C4-2B (cell line): ENCODE data around the gene NUP93.

Source experiments
- CTCF ChIP-seq: fragments of 450-650 bp; conservative IDR thresholded peaks from 2 replicates; pipeline ENCODE4 v1.5.1; 2017; ENCODE audit warnings: mild to moderate bottlenecking
- ZFX ChIP-seq: fragments of 450-650 bp; IDR thresholded peaks from 2 replicates; pipeline ENCODE4 v1.6.1; 2017

- TF ChIP-seq CTCF = no peak
- TF ChIP-seq ZFX = no peak
Measured at GRCh38 chr16:56691885-56692284, 38.0 kb upstream of the NUP93 start.
